Transverse colon (tissue), 4 donors: ENCODE data around the gene FLVCR1. TPM values are rescaled to one million over a fixed set of nuclear protein-coding genes. Genes with fewer than 3 reads are reported as not detected.

Source experiments
- DNase-seq: peaks from one replicate; pipeline ENCODE4 v3.0.0-alpha.2; 2019
- H3K27ac ChIP-seq, 4 donors: fragments of 200-600 bp; sonication (generic); 2 replicates each; pipeline ENCODE4 v1.5.1; 2016 to 2018; ENCODE audit warnings: inconsistent platforms in 4 of 4
- H3K27me3 ChIP-seq: fragments of 200-600 bp; sonication (generic); 2 replicates; pipeline ENCODE4 v1.5.1; 2017; ENCODE audit warnings: inconsistent platforms
- H3K36me3 ChIP-seq, 4 donors: fragments of 200-600 bp; sonication (generic); 2 replicates each; pipeline ENCODE4 v1.5.1; 2017 to 2019; ENCODE audit warnings: inconsistent platforms in 4 of 4
- H3K4me1 ChIP-seq, 4 donors: fragments of 200-600 bp; sonication (generic); 2 replicates each; pipeline ENCODE4 v1.5.1; 2017 to 2020; ENCODE audit warnings: inconsistent platforms in 4 of 4
- H3K4me3 ChIP-seq, 4 donors: fragments of 200-600 bp; sonication (generic); 1 replicate in 1 of 4; 2 replicates in 3 of 4; pipeline versions ENCODE4 v1.5.1 to v1.6.1; 2017 to 2019; ENCODE audit warnings: inconsistent platforms in 4 of 4
- H3K9me3 ChIP-seq, 2 donors: fragments of 200-600 bp; sonication (generic); 2 replicates each; pipeline ENCODE4 v1.5.1; 2017 to 2019; ENCODE audit warnings: inconsistent platforms in 2 of 2
- CTCF ChIP-seq, 5 experiments: fragments of 200-600 bp in 3 of 5; fragments of 450-650 bp in 2 of 5; sonication (generic) in 3 of 5; IDR thresholded peaks; 1 replicate in 2 of 5; 2 replicates in 3 of 5; pipeline ENCODE4 v1.5.1; 2016 to 2017; ENCODE audit warnings: antibody characterized with exemption in 5 of 5, inconsistent platforms in 3 of 5, mild to moderate bottlenecking in 2 of 5, moderate library complexity in 1 of 5
- EP300 ChIP-seq: sonication (generic); formaldehyde crosslinking; IDR thresholded peaks from one replicate; pipeline ENCODE4 v1.6.1; 2017; ENCODE audit warnings: antibody characterized with exemption, low read depth
- POLR2A ChIP-seq: fragments of 450-650 bp; IDR thresholded peaks from one replicate; pipeline ENCODE4 v1.6.1; 2016; ENCODE audit warnings: antibody characterized with exemption, mild to moderate bottlenecking, moderate library complexity
- POLR2AphosphoS5 ChIP-seq, 3 donors: sonication (generic); formaldehyde crosslinking; IDR thresholded peaks; one replicate each; pipeline ENCODE4 v1.6.1; 2016; ENCODE audit warnings: antibody characterized with exemption in 3 of 3
- WGBS, 2 donors: methylation state at CpG; one replicate each; pipeline ENCODE4 v1.1.5; 2018; ENCODE audit warnings: low coverage in 1 of 2; 5-methylcytosine and 5-hydroxymethylcytosine counted together
- in situ Hi-C, 4 donors: fragments of 200-750 bp; cut with MboI; loops; one replicate each; pipeline versions ENCODE4 v1.15.0 to v1.15.1; 2017; ENCODE audit warnings: low sequenced_read_pairs in 3 of 4, low pct_ligation_motif_present in 1 of 4, low pct_unique_long_range_greater_than_20kb in 1 of 4
- intact Hi-C: fragments of 100-400 bp; cut with DNase I; formaldehyde crosslinking; loops from one replicate; pipeline ENCODE4 v1.15.1; 2023; ENCODE audit warnings: low total_unique reads
- total RNA-seq, 4 donors: library from RNA; depleted of rRNA; stranded (reverse); fragments of >200 nt; gene quantifications; one replicate each; pipeline ENCODE4 v1.1.0, GENCODE V29; 2016

Gene FLVCR1
- total RNA-seq, 4 donors from 2014 or later: 13.2 to 21.3 (median 17.3) TPM

- Histone ChIP-seq H3K36me3 (no peaks in the 10 kb centered on the region), H3K27ac (no peak overlapping the region), H3K9me3 (no peaks in the 10 kb centered on the region), H3K4me1 (peaks cover 0 to 9% (median 0%) of the 10 kb centered on the region in 4 donors), H3K4me3 (no peak overlapping the region), H3K27me3 (no peaks in the 10 kb centered on the region)
- intact Hi-C loops: no loop called here
- TF ChIP-seq EP300 (no peak), CTCF (IDR thresholded peaks at IDR 0.05) (peak in 4 of 5 experiments; percentile 7 to 32 (median 26)), POLR2A (no peak), POLR2AphosphoS5 (IDR thresholded peaks at IDR 0.05) (no peak)
- DNase-seq: no peak
- 74 to 83% methylated on average over 6 to 13 of the region's 13 CpGs for WGBS, 2 donors
- in situ Hi-C loops: no loop called here
Measured at GRCh38 chr1:212915245-212916091, 57.4 kb downstream of the FLVCR1 start.

- Histone ChIP-seq H3K4me1 (peaks cover 0 to 9% (median 0%) of the 10 kb centered on the region in 4 donors), H3K4me3 (no peak overlapping the region), H3K9me3 (no peaks in the 10 kb centered on the region), H3K27me3 (no peaks in the 10 kb centered on the region), H3K36me3 (no peaks in the 10 kb centered on the region), H3K27ac (no peak overlapping the region)
- in situ Hi-C loops: no loop called here
- peak; percentile 19 for DNase-seq
- TF ChIP-seq POLR2A (no peak), POLR2AphosphoS5 (IDR thresholded peaks at IDR 0.05) (no peak), CTCF (IDR thresholded peaks at IDR 0.05) (no peak), EP300 (no peak)
- intact Hi-C loops: no loop called here
- WGBS, 2 donors: 28 to 50% methylated on average over 2 to 23 of the region's 23 CpGs
Measured at GRCh38 chr1:212916481-212917133, 58.5 kb downstream of the FLVCR1 start.

DNA sequence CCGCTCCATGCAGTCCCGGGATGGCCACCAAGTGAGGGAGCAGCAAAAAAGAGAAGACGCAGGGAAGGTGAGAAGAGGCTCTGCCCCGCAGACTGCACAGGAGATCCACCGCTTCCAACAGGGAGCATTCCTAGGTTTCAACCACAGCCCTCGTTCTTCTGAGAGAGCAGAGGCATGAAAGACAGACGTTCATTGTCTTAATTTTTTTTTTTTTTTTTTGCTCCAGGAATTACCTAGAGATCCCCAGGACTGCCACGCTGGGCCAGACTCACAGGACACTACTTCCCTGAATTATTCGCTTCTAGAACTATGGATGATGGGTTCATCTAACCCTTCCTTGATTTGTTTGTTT, 59.0 kb downstream of the FLVCR1 start:
- no peak overlapping the region for H3K4me3 ChIP-seq
- 59 to 69% methylated on average over 8 to 9 of the region's 9 CpGs for WGBS, 2 donors
- intact Hi-C loops: no loop called here

More for the DNA sequence above, 59.0 kb downstream of the FLVCR1 start:
- Histone ChIP-seq H3K36me3 (no peaks in the 10 kb centered on the region), H3K4me1 (peaks cover 0 to 9% (median 0%) of the 10 kb centered on the region in 4 donors), H3K9me3 (no peaks in the 10 kb centered on the region), H3K27ac (no peak overlapping the region), H3K27me3 (no peaks in the 10 kb centered on the region)
- in situ Hi-C loops: no loop called here
- TF ChIP-seq EP300 (no peak), CTCF (IDR thresholded peaks at IDR 0.05) (no peak), POLR2AphosphoS5 (IDR thresholded peaks at IDR 0.05) (no peak), POLR2A (no peak)
- DNase-seq: no peak
